Erythroblast (primary cell): Measurements from ENCODE around the gene SLC16A12.

Source experiments
- GATA1 ChIP-seq: IDR thresholded peaks from 2 replicates; pipeline ENCODE4 v1.6.1; 2011; ENCODE audit warnings: low read depth, mild to moderate bottlenecking, control low read depth, low read length, moderate library complexity
- POLR2A ChIP-seq: IDR thresholded peaks from 2 replicates; pipeline ENCODE4 v1.6.1; 2011; ENCODE audit warnings: mild to moderate bottlenecking, low read length

- TF ChIP-seq POLR2A (no peak), GATA1 (no peak)
Observed at GRCh38 chr10:89537364-89537763, 2.0 kb upstream of the SLC16A12 start.
